Common myeloid progenitor, CD34-positive (primary cell): ENCODE measurements around the gene CTSE.

ENCODE experiments used
- CTCF ChIA-PET: fragments of 350-600 bp; sonication (Branson Sonifier 250); formaldehyde crosslinking; loops from one replicate; lab custom pipeline; 2021; ENCODE audit warnings: antibody characterized with exemption; lab: Charles Lee
- POLR2A ChIA-PET: fragments of 350-600 bp; sonication (Branson Sonifier 250); formaldehyde crosslinking; loops from one replicate; lab custom pipeline; 2021; ENCODE audit warnings: antibody characterized with exemption; lab: Charles Lee
- DNase-seq, 3 donors: peaks; one replicate each; pipeline versions ENCODE4 v3.0.0 to v3.0.0-alpha.2; 2013
- H3K27ac ChIP-seq, 2 experiments: 1 replicate in 1 of 2; 2 replicates in 1 of 2; pipeline ENCODE4 v1.7.0; 2013; ENCODE audit warnings: inconsistent platforms in 2 of 2, low read length in 2 of 2, mild to moderate bottlenecking in 2 of 2, low read depth in 1 of 2, moderate library complexity in 1 of 2; ENCODE audit not compliant: severe bottlenecking in 2 of 2, insufficient read depth in 1 of 2, poor library complexity in 1 of 2
- H3K27me3 ChIP-seq, 5 experiments: replicated peaks in 2 of 5; 1 replicate in 3 of 5; 2 replicates in 2 of 5; pipeline versions ENCODE4 v1.6.1 to v1.7.0; 2013; ENCODE audit warnings: low read length in 4 of 5, mild to moderate bottlenecking in 2 of 5, moderate library complexity in 2 of 5, inconsistent platforms in 1 of 5; ENCODE audit not compliant: insufficient read depth in 5 of 5, control insufficient read depth in 4 of 5
- H3K36me3 ChIP-seq, 4 experiments: 1 replicate in 2 of 4; 2 replicates in 2 of 4; pipeline versions ENCODE4 v1.6.1 to v1.7.0; 2013; ENCODE audit warnings: low read length in 3 of 4, control low read depth in 1 of 4, mild to moderate bottlenecking in 1 of 4; ENCODE audit not compliant: control insufficient read depth in 4 of 4, insufficient read depth in 4 of 4
- H3K4me1 ChIP-seq, 4 experiments: 1 replicate in 3 of 4; 2 replicates in 1 of 4; pipeline versions ENCODE4 v1.6.1 to v1.7.1; 2013; ENCODE audit warnings: low read length in 3 of 4, mild to moderate bottlenecking in 3 of 4, control low read depth in 1 of 4, inconsistent platforms in 1 of 4, moderate library complexity in 1 of 4; ENCODE audit not compliant: control insufficient read depth in 4 of 4, insufficient read depth in 4 of 4; ENCODE audit errors: control extremely low read depth in 1 of 4
- H3K4me3 ChIP-seq, 7 experiments: 1 replicate in 4 of 7; 2 replicates in 3 of 7; pipeline versions ENCODE4 v1.5.1 to v1.7.0; 2013; ENCODE audit warnings: mild to moderate bottlenecking in 7 of 7, low read length in 6 of 7, moderate library complexity in 6 of 7, inconsistent platforms in 2 of 7, low read depth in 2 of 7, control low read depth in 1 of 7; ENCODE audit not compliant: insufficient read depth in 4 of 7, control insufficient read depth in 1 of 7; ENCODE audit errors: extremely low read depth in 1 of 7
- H3K9me3 ChIP-seq, 5 experiments: 1 replicate in 4 of 5; 2 replicates in 1 of 5; pipeline versions ENCODE4 v1.6.1 to v1.7.1; 2013; ENCODE audit warnings: low read length in 4 of 5, mild to moderate bottlenecking in 2 of 5, inconsistent platforms in 1 of 5, low read depth in 1 of 5, moderate library complexity in 1 of 5; ENCODE audit not compliant: control insufficient read depth in 4 of 5, insufficient read depth in 2 of 5; ENCODE audit errors: control extremely low read depth in 1 of 5
- WGBS: methylation state at CpG from one replicate; pipeline ENCODE4 v1.1.5; 2013; ENCODE audit not compliant: insufficient coverage; 5-methylcytosine and 5-hydroxymethylcytosine counted together

Gene CTSE

DNA sequence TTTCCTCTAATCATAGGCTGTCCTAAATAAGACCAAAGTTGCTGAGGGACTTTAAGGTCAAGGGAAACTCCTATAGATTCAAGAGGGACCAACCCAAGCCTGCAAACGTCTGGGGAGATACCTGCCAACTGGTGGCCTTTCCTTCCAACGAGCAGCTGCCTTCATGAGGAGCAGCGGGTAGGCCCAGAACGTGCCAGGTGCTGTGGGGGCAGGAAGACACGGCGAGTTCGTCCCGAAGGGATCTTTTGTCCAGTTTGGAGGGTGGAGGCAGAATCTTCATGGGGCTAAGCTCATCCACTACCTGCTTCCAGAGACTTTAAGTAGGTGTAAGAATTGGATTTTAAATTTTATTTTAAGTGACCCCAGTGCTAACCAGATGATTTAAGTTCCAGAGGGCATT is 54.5 kb downstream of the CTSE start:
- DNase-seq = no peak
- H3K36me3 ChIP-seq = no peaks in the 10 kb centered on the region
- H3K27ac ChIP-seq = no peak overlapping the region
- CTCF ChIA-PET = interaction anchor here (1.3 to 3.5 kb wide), 4 partner anchors 8 to 178 kb away, joined by 4 to 26 read pairs (median 12); no protein-coding TSS in a partner anchor
- POLR2A ChIA-PET = no interaction called here
- H3K27me3 ChIP-seq = no peaks in the 10 kb centered on the region
- WGBS = 94% methylated on average over 8 of the region's 8 CpGs
- H3K4me3 ChIP-seq = no peak overlapping the region
- H3K9me3 ChIP-seq = no peaks in the 10 kb centered on the region
- no peaks in the 10 kb centered on the region for H3K4me1 ChIP-seq

- H3K27ac ChIP-seq = no peak overlapping the region
- H3K4me3 ChIP-seq = no peak overlapping the region
- H3K27me3 ChIP-seq = no peaks in the 10 kb centered on the region
- H3K9me3 ChIP-seq = no peaks in the 10 kb centered on the region
- ChIA-PET CTCF (interaction anchor here (1.3 to 3.5 kb wide), 4 partner anchors 9 to 53 kb away, joined by 3 to 19 read pairs (median 6); no protein-coding TSS in a partner anchor), POLR2A (no interaction called here)
- peaks cover 0 to 3% (median 0%) of the 10 kb centered on the region in 4 experiments for H3K4me1 ChIP-seq
- DNase-seq = no peak
- no peaks in the 10 kb centered on the region for H3K36me3 ChIP-seq
- WGBS = 83% methylated on average over 6 of the region's 10 CpGs
Observed at GRCh38 chr1:205967554-205968335, 56.0 kb downstream of the CTSE start.

- DNase-seq = no peak
- Histone ChIP-seq H3K27me3 (no peaks in the 10 kb centered on the region), H3K36me3 (no peaks in the 10 kb centered on the region), H3K4me3 (no peak overlapping the region), H3K9me3 (no peaks in the 10 kb centered on the region), H3K4me1 (peaks cover 0 to 21% (median 7%) of the 10 kb centered on the region in 4 experiments), H3K27ac (no peak overlapping the region)
- 98% methylated on average over 6 of the region's 13 CpGs for WGBS
- ChIA-PET CTCF (interaction anchor here (0.8 to 2.2 kb wide), 3 partner anchors 12 to 46 kb away, joined by 3 to 9 read pairs (median 6); no protein-coding TSS in a partner anchor), POLR2A (no interaction called here)
Observed at GRCh38 chr1:205965036-205965884, 58.4 kb downstream of the CTSE start.

- CTCF ChIA-PET = interaction anchor here (2.2 to 4.1 kb wide), 3 partner anchors 14 to 171 kb away, joined by 9 to 24 read pairs (median 13); no protein-coding TSS in a partner anchor
- Histone ChIP-seq H3K4me1 (peaks cover 0 to 21% (median 7%) of the 10 kb centered on the region in 4 experiments), H3K27ac (no peak overlapping the region), H3K4me3 (no peak overlapping the region), H3K9me3 (no peaks in the 10 kb centered on the region), H3K27me3 (no peaks in the 10 kb centered on the region), H3K36me3 (no peaks in the 10 kb centered on the region)
- no peak for DNase-seq
- 96% methylated on average over 11 of the region's 16 CpGs for WGBS
- POLR2A ChIA-PET = no interaction called here
Observed at GRCh38 chr1:205963352-205964155, 60.1 kb downstream of the CTSE start.

DNA sequence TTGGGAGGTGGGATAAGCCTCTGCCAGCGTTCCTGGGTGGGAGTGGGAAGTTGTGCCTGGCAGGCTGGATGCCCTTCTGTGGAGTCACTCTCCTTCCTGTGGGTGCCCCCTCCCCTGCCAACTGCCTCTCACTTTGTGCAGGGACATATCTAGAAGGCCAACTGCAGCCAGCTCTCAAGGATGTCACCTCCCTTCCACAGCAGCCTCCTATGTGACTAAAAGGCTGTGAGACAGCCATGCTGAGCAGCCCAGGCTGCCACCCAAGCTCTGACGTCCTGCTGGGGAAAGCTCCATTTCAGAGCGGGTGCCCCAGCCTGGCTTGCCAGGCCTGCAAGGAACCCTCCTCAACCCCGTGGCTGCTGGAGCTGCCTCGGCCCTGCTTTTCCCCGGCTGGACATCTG is 60.9 kb downstream of the CTSE start:
- Histone ChIP-seq H3K27ac (no peak overlapping the region), H3K4me1 (peaks cover 0 to 21% (median 7%) of the 10 kb centered on the region in 4 experiments), H3K9me3 (no peaks in the 10 kb centered on the region), H3K4me3 (no peak overlapping the region), H3K36me3 (no peaks in the 10 kb centered on the region), H3K27me3 (no peaks in the 10 kb centered on the region)
- DNase-seq = no peak
- CTCF ChIA-PET = interaction anchor here (1.0 to 4.1 kb wide), 3 partner anchors 15 to 170 kb away, joined by 3 to 24 read pairs (median 13); no protein-coding TSS in a partner anchor
- 90% methylated on average over 4 of the region's 6 CpGs for WGBS
- POLR2A ChIA-PET = no interaction called here

DNA sequence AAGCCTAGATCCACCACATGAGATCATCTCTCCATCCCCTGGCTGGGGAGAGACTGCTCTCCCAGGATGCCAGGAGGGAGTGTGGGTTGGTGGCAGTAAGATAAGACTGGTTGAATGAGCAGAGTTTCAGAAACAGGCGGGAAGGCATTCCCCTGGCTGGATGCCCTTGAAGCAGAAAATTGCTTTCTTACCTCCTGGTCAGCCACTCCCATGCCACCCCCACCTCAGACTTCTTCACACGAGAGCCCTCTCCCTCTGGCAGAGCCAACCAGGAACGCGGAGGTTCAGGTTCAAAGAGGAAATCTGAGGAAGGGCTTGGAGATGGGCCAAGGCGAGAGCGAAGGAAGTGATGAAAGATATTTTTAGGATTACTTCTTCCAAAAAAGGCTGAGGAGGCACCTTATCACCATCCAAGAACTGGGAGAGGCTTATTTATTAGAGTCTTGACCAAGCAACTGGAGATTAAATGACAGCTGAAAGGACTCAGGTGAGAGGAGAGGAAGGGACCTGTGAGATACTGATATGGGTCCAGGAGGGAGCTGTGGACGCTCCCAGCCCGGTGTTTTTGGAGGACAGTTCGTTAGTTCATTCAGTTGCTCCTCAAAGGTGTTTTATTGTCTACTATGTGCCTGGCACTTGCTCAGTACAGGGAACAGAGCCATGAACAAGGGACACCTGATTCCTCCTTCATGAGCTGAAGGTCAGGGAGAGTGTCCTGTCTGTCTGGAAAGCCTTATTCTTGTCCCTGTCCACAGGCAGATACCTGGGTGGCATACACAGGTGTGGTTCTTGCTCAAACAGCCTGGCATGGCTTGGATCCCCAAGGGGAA is 61.5 kb downstream of the CTSE start:
- DNase-seq = peak in 1 of 3 donors; percentile 15
- 63% methylated on average over 6 of the region's 9 CpGs for WGBS
- POLR2A ChIA-PET = no interaction called here

More for the DNA sequence above, 61.5 kb downstream of the CTSE start:
- no peaks in the 10 kb centered on the region for H3K27me3 ChIP-seq
- no peaks in the 10 kb centered on the region for H3K9me3 ChIP-seq
- H3K4me3 ChIP-seq = no peak overlapping the region
- no peak overlapping the region for H3K27ac ChIP-seq
- H3K4me1 ChIP-seq = peaks cover 0 to 21% (median 7%) of the 10 kb centered on the region in 4 experiments
- H3K36me3 ChIP-seq = no peaks in the 10 kb centered on the region
- CTCF ChIA-PET = interaction anchor here (1.0 to 4.1 kb wide), 6 partner anchors 10 to 170 kb away, joined by 3 to 24 read pairs (median 4); partner anchors contain the start of gene SLC26A9
